Measurements from ENCODE around the gene NACA2. TPM values are rescaled to one million over a fixed set of nuclear protein-coding genes. Genes with fewer than 3 reads are reported as not detected.

NACA2 gene
- total and polyA plus RNA-seq, 2 of the 8 experiments (the other 6 are each of a cell fraction or from before 2014, with no cell fraction given), result not detected

- Histone ChIP-seq H3K4me3 (ENCODE audit: extremely low read depth in 1 of 4, insufficient read depth in 2 of 4, low read depth in 3 of 4, low read length in 4 of 4) (no peak overlapping the region), H3K23me2 (ENCODE audit: low read depth, low read length) (no peaks in the 10 kb centered on the region), H2AFZ (ENCODE audit: low read length) (no peak overlapping the region), H3K14ac (ENCODE audit: insufficient read length) (no peak overlapping the region), H3K27me3 (replicated peaks in 1 of 4; ENCODE audit: control insufficient read depth in 3 of 4, extremely low read depth in 1 of 4, insufficient read depth in 3 of 4, low read length in 3 of 4) (no peaks in the 10 kb centered on the region; a peak in 1 of 7 replicates), H4K5ac (ENCODE audit: insufficient read length, low read depth, low read length) (no peak overlapping the region), H3K79me1 (ENCODE audit: low read depth, low read length) (no peaks in the 10 kb centered on the region), H3K9me3 (ENCODE audit: insufficient read depth in 2 of 2, low read depth in 1 of 2, low read length in 1 of 2) (no peaks in the 10 kb centered on the region), H2BK15ac (ENCODE audit: low read length) (no peak overlapping the region), H4K8ac (ENCODE audit: extremely low read depth, insufficient read depth, low read length) (no peak overlapping the region), H4K91ac (replicated peaks; ENCODE audit: insufficient read length, low read length) (no peak overlapping the region), H2BK5ac (ENCODE audit: low read depth, low read length) (no peak overlapping the region), H3K56ac (replicated peaks; ENCODE audit: insufficient read length, low read depth, low read length) (no peak overlapping the region), H3K27ac (ENCODE audit: low read depth, low read length) (no peak overlapping the region), H2BK12ac (ENCODE audit: low read depth, low read length) (no peak overlapping the region), H4K20me1 (replicated peaks in 1 of 2; ENCODE audit: control insufficient read depth in 1 of 2, insufficient read depth in 2 of 2, low read length in 2 of 2) (no peaks in the 10 kb centered on the region), H2AK5ac (ENCODE audit: low read depth, low read length) (no peak overlapping the region), H2BK20ac (ENCODE audit: low read length) (no peak overlapping the region), H3K9ac (replicated peaks in 1 of 4; ENCODE audit: extremely low read depth in 1 of 4, low read depth in 3 of 4, low read length in 3 of 4) (no peak overlapping the region), H3K4ac (replicated peaks; ENCODE audit: insufficient read length, low read depth, low read length) (no peak overlapping the region), H3K23ac (ENCODE audit: insufficient read length) (no peak overlapping the region), H3K36me3 (ENCODE audit: control insufficient read depth in 2 of 4, insufficient read depth in 4 of 4, low read length in 3 of 4) (no peaks in the 10 kb centered on the region), H3K18ac (ENCODE audit: extremely low read depth, low read length) (no peak overlapping the region), H3K79me2 (ENCODE audit: control insufficient read depth in 1 of 2, insufficient read depth in 2 of 2, low read length in 2 of 2) (no peaks in the 10 kb centered on the region), H3K4me2 (ENCODE audit: insufficient read depth in 1 of 2, low read depth in 2 of 2, low read length in 2 of 2) (no peak overlapping the region), H2BK120ac (replicated peaks; ENCODE audit: low read depth, low read length) (no peak overlapping the region), H3K4me1 (replicated peaks in 1 of 4; ENCODE audit: control insufficient read depth in 3 of 4, insufficient read depth in 4 of 4, low read length in 3 of 4) (no peaks in the 10 kb centered on the region)
- TF ChIP-seq CEBPB (IDR thresholded peaks at IDR 0.05; ENCODE audit: low read depth, low read length), result 0 out of 2 replicates have a peak, but pooled peaks have one; percentile 20
- no peak for TF ChIP-seq BACH1 (IDR thresholded peaks at IDR 0.05; ENCODE audit: low read length)
- FAIRE-seq (no peak), DNase-seq (ENCODE audit: low read depth in 1 of 2, low spot score in 2 of 2) (no peak)
- ChIA-PET CTCF (ENCODE audit: partially characterized antibody) (interaction anchor here (0.6 to 1.6 kb wide), 4 partner anchors 9 to 15 kb away, joined by 3 read pairs; no protein-coding TSS in a partner anchor), POLR2A (ENCODE audit: partially characterized antibody) (no interaction called here)
- 91 to 100% methylated on average over 1 to 4 of the region's 4 CpGs for WGBS, 2 experiments (ENCODE audit: extremely low coverage in 1 of 2, insufficient coverage in 1 of 2, insufficient read length in 1 of 2, insufficient replicate concordance in 2 of 2, low coverage in 1 of 2, low lambda C conversion rate in 2 of 2, missing lambda C conversion rate in 1 of 2)
Observed at GRCh38 chr17:61601297-61601696, 10.3 kb upstream of the NACA2 start.
